ENCODE measurements around the gene SLC35E1.

GRCh38 chr19:16620584-16620983 lies 48.4 kb upstream of the SLC35E1 start:
- TF ChIP-seq ZNF138 (CRISPR knock-in tag; conservative IDR thresholded peaks at IDR 0.05) (no peak), MAX (CRISPR knock-in tag; IDR thresholded peaks at IDR 0.05) (no peak), ZNF281 (CRISPR knock-in tag; IDR thresholded peaks at IDR 0.05) (no peak), CTCF (IDR thresholded peaks at IDR 0.05) (no peak), E2F5 (CRISPR knock-in tag; IDR thresholded peaks at IDR 0.05) (no peak), SP1 (CRISPR knock-in tag; conservative IDR thresholded peaks at IDR 0.05) (no peak), JUN (CRISPR knock-in tag; IDR thresholded peaks at IDR 0.05) (no peak), ZNF232 (CRISPR knock-in tag; IDR thresholded peaks at IDR 0.05) (no peak), ZNF671 (CRISPR knock-in tag; IDR thresholded peaks at IDR 0.05) (no peak), SOX15 (CRISPR knock-in tag; IDR thresholded peaks at IDR 0.05) (no peak)
